Measurements from ENCODE around the gene KLF3.

DNA sequence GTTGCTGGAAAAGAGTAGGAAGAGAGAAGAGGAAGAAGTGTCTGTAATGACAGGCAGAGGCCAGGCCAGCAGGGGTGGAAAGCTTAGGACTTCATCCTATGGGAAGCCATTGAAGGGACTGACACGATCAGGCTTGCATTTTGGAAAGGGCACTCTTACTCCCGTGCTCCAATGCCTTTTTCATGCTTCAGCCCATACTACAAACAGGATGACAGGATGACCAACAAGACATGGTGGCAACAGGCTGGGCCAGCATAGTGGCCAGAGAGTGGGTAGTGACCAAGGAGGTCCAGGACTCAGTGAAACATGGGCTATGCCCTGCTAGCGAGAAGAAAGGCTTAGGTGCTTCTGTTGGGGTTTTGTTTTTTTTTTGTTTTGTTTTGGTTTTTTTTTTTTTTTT is 2.6 kb upstream of the KLF3 start:
- TF ChIP-seq, protein P1, sequence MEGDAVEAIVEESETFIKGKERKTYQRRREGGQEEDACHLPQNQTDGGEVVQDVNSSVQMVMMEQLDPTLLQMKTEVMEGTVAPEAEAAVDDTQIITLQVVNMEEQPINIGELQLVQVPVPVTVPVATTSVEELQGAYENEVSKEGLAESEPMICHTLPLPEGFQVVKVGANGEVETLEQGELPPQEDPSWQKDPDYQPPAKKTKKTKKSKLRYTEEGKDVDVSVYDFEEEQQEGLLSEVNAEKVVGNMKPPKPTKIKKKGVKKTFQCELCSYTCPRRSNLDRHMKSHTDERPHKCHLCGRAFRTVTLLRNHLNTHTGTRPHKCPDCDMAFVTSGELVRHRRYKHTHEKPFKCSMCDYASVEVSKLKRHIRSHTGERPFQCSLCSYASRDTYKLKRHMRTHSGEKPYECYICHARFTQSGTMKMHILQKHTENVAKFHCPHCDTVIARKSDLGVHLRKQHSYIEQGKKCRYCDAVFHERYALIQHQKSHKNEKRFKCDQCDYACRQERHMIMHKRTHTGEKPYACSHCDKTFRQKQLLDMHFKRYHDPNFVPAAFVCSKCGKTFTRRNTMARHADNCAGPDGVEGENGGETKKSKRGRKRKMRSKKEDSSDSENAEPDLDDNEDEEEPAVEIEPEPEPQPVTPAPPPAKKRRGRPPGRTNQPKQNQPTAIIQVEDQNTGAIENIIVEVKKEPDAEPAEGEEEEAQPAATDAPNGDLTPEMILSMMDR (IDR thresholded peaks at IDR 0.05; ENCODE audit: poor library complexity): no peak
- TF ChIP-seq EZH2 (IDR thresholded peaks at IDR 0.05; ENCODE audit: borderline replicate concordance) (no peak), EZH2phosphoT487 (IDR thresholded peaks at IDR 0.05; ENCODE audit: low read depth, severe bottlenecking, unreplicated experiment) (no peak)

Data from hepatocyte (in vitro differentiated cells).